ENCODE data around the gene PPP2R2D. TPM values are rescaled to one million over a fixed set of nuclear protein-coding genes. Genes with fewer than 3 reads are reported as not detected.

PPP2R2D gene
- total and polyA plus RNA-seq, 4 donors = 15.6 to 51.4 (median 22.0) TPM

DNA sequence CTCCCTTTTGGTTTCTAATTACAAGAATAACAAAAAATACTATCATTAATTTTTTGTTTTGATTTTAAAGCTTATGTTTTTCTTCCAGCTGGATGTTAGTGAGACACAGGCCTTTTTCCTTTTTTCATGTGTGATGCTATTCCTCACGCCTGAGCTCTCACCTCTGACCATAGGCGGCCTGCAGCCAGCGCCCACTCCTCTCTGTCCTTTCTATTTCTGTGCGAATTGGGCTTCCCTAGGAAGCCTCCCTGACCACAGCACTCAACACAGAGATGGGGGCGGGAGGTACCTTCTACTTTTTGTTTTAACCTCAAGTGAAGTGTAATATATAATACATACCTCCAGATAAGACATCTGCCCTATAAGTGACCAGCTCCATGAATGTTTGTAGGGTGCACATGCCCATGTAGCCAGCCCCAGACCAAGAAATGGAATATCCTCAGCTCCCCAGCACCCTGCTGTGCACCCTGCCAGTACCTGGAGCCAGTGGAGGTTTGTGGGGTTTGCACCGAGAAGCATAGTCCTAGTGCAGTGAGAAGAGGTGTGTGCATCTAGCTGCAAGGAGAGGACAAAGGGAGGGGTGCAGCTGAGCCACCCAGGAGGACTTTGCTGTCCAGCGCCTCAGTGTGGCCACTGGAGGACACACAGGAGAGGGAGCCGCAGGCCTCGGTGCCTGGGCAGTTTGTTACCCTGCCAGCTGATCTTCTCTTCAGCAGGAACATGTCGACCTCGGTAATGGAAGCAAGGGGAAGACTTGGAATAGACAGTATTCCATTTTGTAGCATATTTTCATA is 42.4 kb downstream of the PPP2R2D start:
- Histone ChIP-seq H3K4me1 (ENCODE audit: control insufficient read depth in 5 of 5, insufficient read depth in 5 of 5, low read length in 5 of 5) (peaks cover 0 to 2% (median 0%) of the 10 kb centered on the region in 5 donors), H3K9me3 (ENCODE audit: control insufficient read depth in 4 of 4, insufficient read depth in 3 of 4, low read length in 3 of 4) (no peaks in the 10 kb centered on the region), H3K27me3 (ENCODE audit: control insufficient read depth in 3 of 3, insufficient read depth in 3 of 3, low read length in 2 of 3) (no peaks in the 10 kb centered on the region), H3K4me3 (no peak overlapping the region), H3K9ac (ENCODE audit: insufficient read depth in 1 of 2, low read length in 2 of 2) (no peak overlapping the region), H3K27ac (ENCODE audit: low read depth in 1 of 2, low read length in 1 of 2) (no peak overlapping the region), H3K36me3 (ENCODE audit: control insufficient read depth in 4 of 4, insufficient read depth in 4 of 4, low read length in 4 of 4) (peaks cover 5 to 37% (median 35%) of the 10 kb centered on the region in 4 donors)
- DNase-seq = no peak
- no peak for ATAC-seq (ENCODE audit: insufficient read depth, low FRiP score)
- 86 to 91% methylated on average over 11 of the region's 11 CpGs for WGBS, 2 donors
- TF ChIP-seq, protein P1, sequence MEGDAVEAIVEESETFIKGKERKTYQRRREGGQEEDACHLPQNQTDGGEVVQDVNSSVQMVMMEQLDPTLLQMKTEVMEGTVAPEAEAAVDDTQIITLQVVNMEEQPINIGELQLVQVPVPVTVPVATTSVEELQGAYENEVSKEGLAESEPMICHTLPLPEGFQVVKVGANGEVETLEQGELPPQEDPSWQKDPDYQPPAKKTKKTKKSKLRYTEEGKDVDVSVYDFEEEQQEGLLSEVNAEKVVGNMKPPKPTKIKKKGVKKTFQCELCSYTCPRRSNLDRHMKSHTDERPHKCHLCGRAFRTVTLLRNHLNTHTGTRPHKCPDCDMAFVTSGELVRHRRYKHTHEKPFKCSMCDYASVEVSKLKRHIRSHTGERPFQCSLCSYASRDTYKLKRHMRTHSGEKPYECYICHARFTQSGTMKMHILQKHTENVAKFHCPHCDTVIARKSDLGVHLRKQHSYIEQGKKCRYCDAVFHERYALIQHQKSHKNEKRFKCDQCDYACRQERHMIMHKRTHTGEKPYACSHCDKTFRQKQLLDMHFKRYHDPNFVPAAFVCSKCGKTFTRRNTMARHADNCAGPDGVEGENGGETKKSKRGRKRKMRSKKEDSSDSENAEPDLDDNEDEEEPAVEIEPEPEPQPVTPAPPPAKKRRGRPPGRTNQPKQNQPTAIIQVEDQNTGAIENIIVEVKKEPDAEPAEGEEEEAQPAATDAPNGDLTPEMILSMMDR (IDR thresholded peaks at IDR 0.05; ENCODE audit: control extremely low read depth, extremely low read depth) = no peak

DNA sequence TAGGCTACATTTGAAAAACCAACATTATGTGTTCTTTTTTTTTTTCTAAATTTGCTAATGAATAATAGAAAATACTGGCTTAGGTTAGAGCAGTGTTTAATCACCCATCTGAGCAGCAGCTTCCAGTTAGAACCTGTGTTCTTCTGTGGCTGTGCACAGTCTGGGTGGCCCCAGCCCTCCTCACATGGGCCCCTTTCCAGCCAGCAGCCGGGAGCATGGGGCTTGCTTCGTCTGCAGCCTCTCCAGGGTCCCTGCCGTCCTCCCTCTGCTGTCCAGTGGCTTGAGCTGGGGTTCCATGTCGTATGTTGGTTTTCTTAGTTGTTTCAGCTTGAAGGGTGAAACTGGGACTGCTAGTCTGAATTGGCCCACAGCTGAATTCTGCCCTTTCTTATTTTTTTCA is 43.6 kb downstream of the PPP2R2D start:
- Histone ChIP-seq H3K27ac (ENCODE audit: low read depth in 1 of 2, low read length in 1 of 2) (no peak overlapping the region), H3K36me3 (ENCODE audit: control insufficient read depth in 4 of 4, insufficient read depth in 4 of 4, low read length in 4 of 4) (peaks cover 10 to 41% (median 40%) of the 10 kb centered on the region in 4 donors), H3K4me3 (no peak overlapping the region), H3K4me1 (ENCODE audit: control insufficient read depth in 5 of 5, insufficient read depth in 5 of 5, low read length in 5 of 5) (no peaks in the 10 kb centered on the region), H3K27me3 (ENCODE audit: control insufficient read depth in 3 of 3, insufficient read depth in 3 of 3, low read length in 2 of 3) (no peaks in the 10 kb centered on the region), H3K9ac (ENCODE audit: insufficient read depth in 1 of 2, low read length in 2 of 2) (no peak overlapping the region), H3K9me3 (ENCODE audit: control insufficient read depth in 4 of 4, insufficient read depth in 3 of 4, low read length in 3 of 4) (no peaks in the 10 kb centered on the region)
- ATAC-seq (ENCODE audit: insufficient read depth, low FRiP score) (no peak), DNase-seq (no peak)
- WGBS, 2 donors = 93 to 97% methylated on average over 4 of the region's 4 CpGs
- TF ChIP-seq, protein P1 (IDR thresholded peaks at IDR 0.05; ENCODE audit: control extremely low read depth, extremely low read depth) = no peak

DNA sequence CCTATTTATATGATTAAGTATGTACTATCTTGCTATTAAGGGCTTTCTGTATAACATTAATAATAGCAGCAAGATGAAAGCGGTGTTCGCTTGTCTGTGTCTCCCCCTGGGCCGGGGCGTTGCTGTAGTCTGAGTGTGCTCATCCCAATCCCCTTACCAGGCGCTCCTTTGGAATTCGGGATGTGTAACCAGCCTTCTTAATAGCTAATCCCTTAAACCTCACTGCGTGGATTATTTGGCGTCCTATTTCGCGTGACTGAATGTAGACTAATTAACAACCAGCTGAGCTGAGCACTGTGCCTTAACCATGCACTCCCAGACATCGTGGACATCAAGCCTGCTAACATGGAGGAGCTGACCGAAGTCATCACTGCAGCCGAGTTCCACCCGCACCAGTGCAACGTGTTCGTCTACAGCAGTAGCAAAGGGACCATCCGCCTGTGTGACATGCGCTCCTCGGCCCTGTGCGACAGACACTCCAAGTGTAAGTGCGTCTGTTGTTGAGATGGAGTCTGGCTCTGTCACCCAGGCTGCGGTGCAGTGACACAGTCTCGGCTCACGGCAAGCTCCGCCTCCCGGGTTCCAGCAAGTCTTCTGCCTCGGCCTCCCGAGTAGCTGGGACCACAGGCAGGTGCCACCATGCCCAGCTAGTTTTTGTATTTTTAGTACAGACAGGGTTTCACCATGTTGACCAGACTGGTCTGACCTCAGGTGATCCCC is 44.3 kb downstream of the PPP2R2D start:
- H3K27ac ChIP-seq (ENCODE audit: low read depth in 1 of 2, low read length in 1 of 2) = no peak overlapping the region
- no peak for ATAC-seq (ENCODE audit: insufficient read depth, low FRiP score)
- TF ChIP-seq, protein P1 (IDR thresholded peaks at IDR 0.05; ENCODE audit: control extremely low read depth, extremely low read depth) = no peak
- no peaks in the 10 kb centered on the region for H3K4me1 ChIP-seq (ENCODE audit: control insufficient read depth in 5 of 5, insufficient read depth in 5 of 5, low read length in 5 of 5)
- no peaks in the 10 kb centered on the region for H3K27me3 ChIP-seq (ENCODE audit: control insufficient read depth in 3 of 3, insufficient read depth in 3 of 3, low read length in 2 of 3)
- H3K36me3 ChIP-seq (ENCODE audit: control insufficient read depth in 4 of 4, insufficient read depth in 4 of 4, low read length in 4 of 4) = peaks cover 11 to 46% (median 41%) of the 10 kb centered on the region in 4 donors
- no peaks in the 10 kb centered on the region for H3K9me3 ChIP-seq (ENCODE audit: control insufficient read depth in 4 of 4, insufficient read depth in 3 of 4, low read length in 3 of 4)
- H3K9ac ChIP-seq (ENCODE audit: insufficient read depth in 1 of 2, low read length in 2 of 2) = no peak overlapping the region
- H3K4me3 ChIP-seq = no peak overlapping the region
- 97 to 98% methylated on average over 28 of the region's 28 CpGs for WGBS, 2 donors
- DNase-seq = no peak

Measured in lung (tissue), 12 donors.